Renal pelvis (tissue), 12 donors: ENCODE measurements around the gene CAPZB. TPM values are rescaled to one million over a fixed set of nuclear protein-coding genes. Genes with fewer than 3 reads are reported as not detected.
"Not testable (repeated sequence)": the region's sequence is repeated elsewhere in the genome, so short reads cannot be mapped to it uniquely, and the experiment has no call there.

ENCODE experiments used
- DNase-seq: peaks from one replicate; pipeline ENCODE4 v3.0.0-alpha.2; 2013
- long read RNA-seq, 16 experiments: transcript quantifications; one replicate each; lab custom pipeline, GENCODE V29; 2026
- polyA plus RNA-seq, 3 donors: library from polyadenylated mRNA; unstranded; fragments of 120-200 nt; gene quantifications; one replicate each; pipeline ENCODE4 v1.2.1, GENCODE V29; 2013; ENCODE audit not compliant: insufficient read length in 3 of 3

The CAPZB gene
- 100 to 1,000 TPM; 225 to 275 (median 245) TPM for polyA plus RNA-seq
- long read RNA-seq, donor 1, transcript CAPZB-204 (8 exons, 1,568 nt): minor isoform, 7 of 119 reads
- long read RNA-seq, donor 1, transcript CAPZB-201 (9 exons, 858 nt): major isoform, 92 of 119 reads
- long read RNA-seq, donor 1, partial matches to known transcripts: 16 of 119 reads
- long read RNA-seq, donor 1, other reads (novel, unspliced or antisense): 0 of 119 reads
- long read RNA-seq, donor 2, transcript CAPZB-204 (8 exons, 1,568 nt): minor isoform, 11 of 137 reads
- long read RNA-seq, donor 2, transcript CAPZB-201 (9 exons, 858 nt): major isoform, 101 of 137 reads
- long read RNA-seq, donor 2, partial matches to known transcripts: 24 of 137 reads
- long read RNA-seq, donor 2, other reads (novel, unspliced or antisense): 0 of 137 reads
- long read RNA-seq, donor 3, transcript CAPZB-204 (8 exons, 1,568 nt): minor isoform, 7 of 116 reads
- long read RNA-seq, donor 3, transcript CAPZB-201 (9 exons, 858 nt): major isoform, 78 of 116 reads
- long read RNA-seq, donor 3, partial matches to known transcripts: 30 of 116 reads
- long read RNA-seq, donor 3, other reads (novel, unspliced or antisense): 0 of 116 reads
- long read RNA-seq, donor 4, transcript CAPZB-201 (9 exons, 858 nt): major isoform, 92 of 134 reads
- long read RNA-seq, donor 4, transcript CAPZB-204 (8 exons, 1,568 nt): minor isoform, 15 of 134 reads
- long read RNA-seq, donor 4, partial matches to known transcripts: 25 of 134 reads
- long read RNA-seq, donor 4, other reads (novel, unspliced or antisense): 0 of 134 reads
- long read RNA-seq, donor 5, transcript CAPZB-204 (8 exons, 1,568 nt): minor isoform, 7 of 51 reads
- long read RNA-seq, donor 5, transcript CAPZB-201 (9 exons, 858 nt): major isoform, 38 of 51 reads
- long read RNA-seq, donor 5, partial matches to known transcripts: 6 of 51 reads
- long read RNA-seq, donor 5, other reads (novel, unspliced or antisense): 0 of 51 reads
- long read RNA-seq, donor 6, transcript CAPZB-201 (9 exons, 858 nt): major isoform, 68 of 79 reads
- long read RNA-seq, donor 6, partial matches to known transcripts: 6 of 79 reads
- long read RNA-seq, donor 6, other reads (novel, unspliced or antisense): 0 of 79 reads
- long read RNA-seq, donor 7, transcript CAPZB-201 (9 exons, 858 nt): major isoform, 129 of 189 reads
- long read RNA-seq, donor 7, transcript CAPZB-204 (8 exons, 1,568 nt): minor isoform, 9 of 189 reads
- long read RNA-seq, donor 7, partial matches to known transcripts: 48 of 189 reads
- long read RNA-seq, donor 7, other reads (novel, unspliced or antisense): 0 of 189 reads
- long read RNA-seq, donor 8, transcript CAPZB-201 (9 exons, 858 nt): major isoform, 49 of 67 reads
- long read RNA-seq, donor 8, partial matches to known transcripts: 10 of 67 reads
- long read RNA-seq, donor 8, other reads (novel, unspliced or antisense): 0 of 67 reads
- long read RNA-seq, donor 9, transcript CAPZB-204 (8 exons, 1,568 nt): minor isoform, 9 of 265 reads
- long read RNA-seq, donor 9, transcript CAPZB-201 (9 exons, 858 nt): major isoform, 113 of 265 reads
- long read RNA-seq, donor 9, partial matches to known transcripts: 141 of 265 reads
- long read RNA-seq, donor 9, other reads (novel, unspliced or antisense): 0 of 265 reads
- long read RNA-seq, donor 10, transcript CAPZB-204 (8 exons, 1,568 nt): minor isoform, 11 of 111 reads
- long read RNA-seq, donor 10, transcript CAPZB-201 (9 exons, 858 nt): major isoform, 65 of 111 reads
- long read RNA-seq, donor 10, partial matches to known transcripts: 35 of 111 reads
- long read RNA-seq, donor 10, other reads (novel, unspliced or antisense): 0 of 111 reads
- long read RNA-seq, donor 11, transcript CAPZB-201 (9 exons, 858 nt): major isoform, 57 of 77 reads
- long read RNA-seq, donor 11, partial matches to known transcripts: 17 of 77 reads
- long read RNA-seq, donor 11, other reads (novel, unspliced or antisense): 0 of 77 reads
- long read RNA-seq, donor 12, transcript CAPZB-201 (9 exons, 858 nt): major isoform, 114 of 147 reads
- long read RNA-seq, donor 12, transcript CAPZB-204 (8 exons, 1,568 nt): minor isoform, 9 of 147 reads
- long read RNA-seq, donor 12, partial matches to known transcripts: 24 of 147 reads
- long read RNA-seq, donor 12, other reads (novel, unspliced or antisense): 0 of 147 reads
- long read RNA-seq, donor 13, transcript CAPZB-201 (9 exons, 858 nt): major isoform, 38 of 60 reads
- long read RNA-seq, donor 13, transcript CAPZB-204 (8 exons, 1,568 nt): minor isoform, 6 of 60 reads
- long read RNA-seq, donor 13, partial matches to known transcripts: 15 of 60 reads
- long read RNA-seq, donor 13, other reads (novel, unspliced or antisense): 0 of 60 reads
- long read RNA-seq, donor 14: 0 reads
- long read RNA-seq, donor 15, transcript CAPZB-201 (9 exons, 858 nt): major isoform, 126 of 187 reads
- long read RNA-seq, donor 15, transcript CAPZB-204 (8 exons, 1,568 nt): minor isoform, 25 of 187 reads
- long read RNA-seq, donor 15, transcript CAPZB-203 (10 exons, 1,686 nt): minor isoform, 5 of 187 reads
- long read RNA-seq, donor 15, partial matches to known transcripts: 30 of 187 reads
- long read RNA-seq, donor 15, other reads (novel, unspliced or antisense): 0 of 187 reads
- long read RNA-seq, donor 16, transcript CAPZB-204 (8 exons, 1,568 nt): minor isoform, 13 of 154 reads
- long read RNA-seq, donor 16, transcript CAPZB-201 (9 exons, 858 nt): major isoform, 109 of 154 reads
- long read RNA-seq, donor 16, partial matches to known transcripts: 31 of 154 reads
- long read RNA-seq, donor 16, other reads (novel, unspliced or antisense): 0 of 154 reads

DNA sequence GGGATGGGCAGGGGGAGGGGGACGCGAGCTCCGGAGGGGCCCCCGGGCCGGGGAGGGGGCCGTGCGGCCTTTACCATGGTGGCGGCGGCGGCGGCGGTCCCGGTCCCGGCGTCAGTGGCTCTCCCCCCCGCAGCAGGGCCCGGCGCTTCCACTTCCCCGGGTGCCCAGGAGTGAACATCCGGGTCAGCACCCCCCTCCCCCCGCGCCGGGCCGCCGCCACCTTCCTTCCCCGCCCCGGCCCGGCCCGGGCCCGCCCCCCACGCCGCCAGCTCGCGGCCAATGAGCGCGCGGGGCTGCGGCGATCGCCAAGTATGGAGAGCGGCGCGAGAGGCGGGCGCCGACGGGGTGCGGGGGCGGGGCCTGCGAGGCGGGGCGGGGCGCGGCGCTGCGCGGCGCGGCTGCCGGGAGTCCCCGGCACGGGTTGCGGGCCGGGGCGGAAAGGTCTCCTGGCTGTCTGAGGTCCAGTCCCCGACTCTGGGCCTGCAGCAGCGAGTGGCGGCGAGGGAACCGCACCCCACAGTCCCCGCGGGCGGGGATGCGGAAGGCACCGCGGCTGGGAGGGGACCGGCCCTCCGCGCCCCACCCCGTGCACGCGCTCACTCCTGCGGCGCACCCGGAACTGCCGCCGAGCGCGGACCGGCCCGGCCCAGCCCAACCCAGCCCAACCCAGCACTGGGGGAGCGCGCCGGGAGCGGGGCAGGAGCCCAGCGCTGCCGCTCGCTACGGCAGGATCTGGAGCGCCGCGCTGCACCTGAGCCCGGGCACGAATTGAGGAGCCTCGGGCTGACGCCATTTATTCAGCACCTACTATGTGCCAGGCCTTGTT, at the start of gene CAPZB:
Gene CAPZB (minus strand): TSS at position 178 of the 826 bp plus-strand sequence. CDS start 101 bp downstream, at position 77.
- DNase-seq: peak; percentile 93

DNA sequence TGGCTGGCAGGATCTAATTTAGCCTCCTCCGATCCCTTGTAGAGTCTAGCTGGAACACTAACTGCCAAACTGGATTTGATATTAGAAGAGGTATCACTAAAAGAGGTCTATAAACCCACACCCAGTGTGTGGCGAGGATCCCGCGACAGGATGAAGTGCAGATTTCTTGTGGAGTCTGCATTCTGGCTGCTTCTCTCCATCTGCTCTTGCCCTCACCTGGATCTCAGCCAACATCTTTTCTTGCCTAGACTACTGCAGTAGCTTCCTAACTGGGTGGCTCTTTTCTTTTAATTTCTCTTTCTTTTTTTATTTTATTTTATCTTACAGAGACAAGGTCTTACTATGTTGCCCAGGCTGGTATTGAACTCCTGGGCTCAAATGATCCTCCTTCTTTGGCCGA, 48.9 kb upstream of the CAPZB start:
- no peak for DNase-seq

DNA sequence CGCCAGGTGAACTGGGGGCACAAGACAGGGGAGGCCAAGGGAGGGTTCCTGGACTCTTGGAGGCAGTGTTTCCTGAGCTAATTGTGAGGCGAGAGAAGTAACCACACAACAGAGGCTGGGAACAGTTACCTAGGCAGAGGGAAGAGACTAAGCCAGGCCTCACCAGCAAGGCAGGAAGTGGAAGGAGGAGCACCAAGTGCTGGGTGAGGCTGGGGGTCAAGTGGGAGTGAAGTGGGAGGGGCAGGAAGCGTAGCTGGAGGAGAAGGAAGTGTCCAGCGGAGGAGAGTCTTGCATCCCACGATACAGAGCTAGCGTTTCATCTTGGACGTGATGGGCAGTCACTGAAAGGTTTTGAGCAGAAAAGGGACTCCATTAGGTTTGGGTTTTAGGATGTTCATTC, 48.3 kb upstream of the CAPZB start:
- no peak for DNase-seq

DNA sequence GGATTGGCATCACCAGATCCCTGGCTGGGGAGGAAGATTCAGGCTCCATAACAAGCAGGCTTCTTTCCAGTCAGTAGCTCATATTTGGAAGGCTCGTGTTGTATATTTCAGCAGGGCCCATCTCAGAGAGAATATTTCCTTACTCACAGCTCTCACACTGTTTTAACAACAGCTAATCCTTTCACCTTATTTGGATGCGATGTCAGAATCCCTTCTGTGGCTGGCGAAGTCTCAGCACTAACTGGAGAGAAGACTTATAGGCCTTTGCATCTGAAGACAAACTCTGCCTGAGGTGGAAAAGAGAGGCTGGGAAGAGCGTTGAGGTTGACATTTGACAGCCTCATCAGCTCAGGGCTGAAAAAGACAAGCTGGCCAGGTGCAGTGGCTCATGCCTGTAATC, 47.2 kb upstream of the CAPZB start:
- DNase-seq: no peak

DNA sequence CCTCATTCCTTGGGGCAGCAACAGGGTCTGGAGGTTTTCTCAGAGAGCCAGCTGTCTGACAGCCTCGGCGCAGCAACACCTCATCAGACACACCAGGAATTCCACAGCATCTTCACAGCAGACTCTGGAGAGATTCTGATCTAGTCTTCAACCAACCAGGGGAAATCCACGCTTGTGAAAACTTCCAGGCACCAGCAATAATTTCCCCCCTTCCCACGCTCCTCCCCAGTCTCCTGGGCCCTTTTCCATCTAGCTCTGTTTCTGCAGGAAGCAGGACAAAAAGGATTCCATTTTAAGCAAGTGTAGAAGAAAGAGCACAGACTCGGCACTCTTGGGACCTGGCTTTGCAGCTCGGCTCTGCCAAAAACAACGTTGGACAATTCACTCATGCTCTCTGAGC, 44.3 kb upstream of the CAPZB start:
- DNase-seq: no peak

DNA sequence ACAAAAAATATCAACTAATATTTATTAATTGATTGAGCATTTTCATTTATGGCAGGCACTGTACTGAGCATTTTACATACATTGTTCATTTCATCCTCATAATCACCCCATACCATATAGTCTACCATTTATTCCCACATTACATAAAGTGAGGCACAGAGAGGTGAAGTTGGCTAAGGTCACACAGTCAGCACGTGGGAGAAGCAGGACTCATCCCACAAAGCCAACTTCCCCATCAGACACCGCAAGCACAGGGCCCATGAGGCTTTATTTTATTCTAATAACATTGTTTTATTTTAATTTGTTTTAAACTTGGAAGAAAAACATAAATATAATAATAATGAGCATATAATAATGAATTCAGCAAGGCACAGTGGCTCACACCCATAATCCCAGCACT, 43.1 kb upstream of the CAPZB start:
- DNase-seq: no peak

DNA sequence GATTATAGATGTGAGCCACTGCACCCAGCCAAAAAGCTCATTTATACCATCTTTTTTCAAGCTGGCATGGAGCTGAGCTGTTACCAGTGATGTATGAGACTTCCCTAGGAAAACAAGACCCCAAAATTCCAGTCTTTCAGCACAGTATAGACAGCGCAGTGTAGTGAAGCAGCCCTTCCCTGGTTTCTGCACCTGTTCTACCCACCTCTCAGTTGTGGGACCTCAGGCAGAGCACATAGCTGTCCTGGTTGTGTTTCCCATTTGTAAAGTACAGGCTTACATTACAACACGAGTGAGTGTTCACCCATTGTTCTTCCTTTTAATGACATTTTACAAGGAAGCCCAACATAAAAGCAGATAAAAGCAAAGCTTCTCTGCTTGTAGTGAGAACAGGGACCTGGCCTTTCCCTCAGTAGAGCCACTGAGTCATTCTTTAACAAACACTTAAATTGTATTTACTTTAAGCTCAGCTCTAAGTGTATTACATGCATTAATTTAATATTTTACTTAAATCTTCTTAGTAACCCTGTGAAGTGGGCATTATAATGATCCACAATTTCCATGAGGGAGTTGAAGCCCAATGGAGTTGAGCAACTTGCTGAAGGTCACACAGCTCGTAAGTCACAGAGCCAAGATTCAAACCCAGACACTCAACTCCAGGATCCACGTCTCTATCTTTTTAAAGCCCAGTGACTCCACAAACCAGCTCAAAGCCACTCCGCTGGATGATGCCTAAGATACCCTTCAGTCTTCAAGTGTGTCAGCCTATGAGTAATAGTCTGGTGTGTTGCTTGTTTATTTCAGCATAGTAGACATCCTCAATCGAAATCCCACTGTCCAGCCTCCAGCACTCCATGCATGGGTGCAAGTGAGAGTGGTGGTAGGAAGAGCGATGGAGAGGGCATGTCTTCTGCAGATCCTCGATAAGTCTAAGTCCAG, 40.5 kb upstream of the CAPZB start:
- no peak for DNase-seq

DNA sequence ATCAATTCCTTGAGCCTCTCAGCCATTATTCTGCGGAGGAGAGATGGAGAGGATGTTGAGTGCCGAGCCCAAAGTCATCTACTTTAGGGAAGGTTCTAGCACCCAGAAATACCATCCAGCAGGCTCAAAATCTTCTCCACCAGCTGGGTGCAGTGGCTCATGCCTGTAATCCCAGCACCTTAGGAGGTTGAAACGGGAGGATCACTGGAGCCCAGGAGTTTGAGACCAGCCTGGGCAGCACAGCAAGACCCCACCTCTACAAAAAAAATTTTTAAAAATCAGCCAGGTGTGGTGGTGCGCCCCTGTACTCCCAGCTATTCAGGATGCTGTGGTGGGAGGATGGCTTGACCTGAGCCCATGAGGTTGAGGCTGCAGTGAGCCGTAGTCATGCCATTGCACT, 39.5 kb upstream of the CAPZB start:
- DNase-seq: no peak

DNA sequence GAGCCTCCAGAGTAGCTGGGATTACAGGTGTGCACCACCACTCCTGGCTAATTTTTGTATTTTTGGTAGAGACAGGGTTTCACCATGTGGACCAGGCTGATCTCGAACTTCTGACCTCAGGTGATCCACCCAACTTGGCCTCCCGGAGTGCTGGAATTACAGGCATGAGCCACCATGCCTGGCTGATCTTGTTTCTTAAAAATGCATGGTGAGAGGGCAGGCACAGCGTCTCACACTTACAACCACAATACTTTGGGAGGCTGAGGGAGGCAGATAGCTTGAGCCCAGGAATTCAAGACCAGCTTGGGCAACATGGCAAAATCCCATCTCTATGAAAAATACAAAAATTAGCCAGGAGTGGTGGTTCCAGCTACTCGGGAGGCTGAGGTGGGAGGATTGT, 37.2 kb upstream of the CAPZB start:
- not testable (repeated sequence) for DNase-seq

DNA sequence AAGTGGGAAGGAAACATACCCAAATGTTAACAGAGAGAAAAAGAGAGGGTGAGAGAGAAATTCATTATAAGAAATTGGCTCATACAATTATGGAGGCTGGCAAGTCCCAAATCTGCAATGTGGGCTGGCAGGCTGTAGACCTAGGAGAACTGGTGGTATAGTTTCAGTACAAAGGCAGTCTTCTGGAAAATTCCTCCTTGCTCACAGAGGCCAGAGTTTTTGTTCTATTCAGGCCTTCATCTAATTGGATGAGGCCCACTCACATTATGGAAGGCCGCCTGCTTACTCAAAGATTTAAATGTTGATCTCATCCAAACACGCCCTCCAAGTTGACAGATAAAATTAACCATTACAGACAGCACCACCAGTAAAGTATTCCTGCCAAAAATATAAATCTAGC, 36.1 kb upstream of the CAPZB start:
- DNase-seq: no peak

DNA sequence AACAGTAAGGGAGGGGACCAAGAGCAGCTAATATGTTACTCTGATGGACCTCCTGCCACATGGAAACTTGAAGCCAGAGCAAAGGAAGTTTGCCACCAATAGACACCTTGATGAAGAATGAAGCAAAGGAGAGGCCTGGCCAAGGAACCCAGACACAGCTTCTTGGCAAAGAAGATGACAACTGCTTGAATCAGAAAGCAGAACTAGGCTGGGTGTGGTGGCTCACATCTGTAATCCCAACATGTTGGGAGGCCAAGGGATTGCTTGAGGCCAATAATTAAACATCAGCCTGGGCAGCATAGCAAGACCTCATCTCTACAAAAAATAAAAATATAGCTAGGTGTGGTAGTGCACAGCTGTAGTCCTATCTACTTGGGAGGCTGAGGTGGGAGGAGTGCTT, 31.7 kb upstream of the CAPZB start:
- no peak for DNase-seq

DNA sequence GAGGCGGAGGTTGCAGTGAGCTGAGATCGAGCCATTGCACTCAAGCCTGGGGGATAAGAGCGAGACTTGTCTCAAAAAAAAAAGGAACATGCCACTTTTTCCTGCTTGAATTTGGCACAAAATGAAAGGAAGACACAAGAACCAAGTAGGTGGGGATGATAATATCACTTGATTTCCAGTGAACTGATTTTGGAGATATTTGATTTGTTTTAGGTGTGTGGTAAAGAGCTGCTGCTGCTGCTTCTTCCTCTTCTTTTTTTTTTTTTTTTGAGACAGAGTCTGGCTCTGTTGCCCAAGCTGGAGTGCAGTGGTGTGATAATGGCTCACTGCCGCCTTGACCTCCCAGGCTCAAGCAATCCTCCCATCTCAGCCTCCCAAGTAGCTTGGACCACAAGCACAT, 29.9 kb upstream of the CAPZB start:
- no peak for DNase-seq

DNA sequence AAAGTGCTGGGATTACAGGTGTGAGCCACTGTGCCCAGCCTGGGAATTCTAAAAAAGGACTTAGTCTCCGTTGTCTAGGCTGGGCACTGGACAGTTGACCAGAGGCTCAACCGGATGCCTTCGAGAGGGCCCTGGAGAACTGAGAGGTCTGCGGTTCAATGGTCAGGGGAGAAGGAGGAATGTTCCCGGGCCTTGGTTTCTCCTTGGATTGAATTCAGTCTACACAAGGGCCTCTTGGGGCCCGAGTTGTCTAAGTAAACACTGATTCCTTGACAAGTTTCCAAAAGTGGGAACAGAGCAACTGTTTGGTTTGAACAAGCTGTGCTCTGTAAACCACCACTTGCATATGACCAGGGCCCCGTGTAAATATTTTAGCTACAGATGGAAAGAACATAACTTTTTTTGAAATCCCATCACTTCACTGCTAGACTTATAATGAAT, 29.1 kb upstream of the CAPZB start:
- DNase-seq: peak; percentile 29

DNA sequence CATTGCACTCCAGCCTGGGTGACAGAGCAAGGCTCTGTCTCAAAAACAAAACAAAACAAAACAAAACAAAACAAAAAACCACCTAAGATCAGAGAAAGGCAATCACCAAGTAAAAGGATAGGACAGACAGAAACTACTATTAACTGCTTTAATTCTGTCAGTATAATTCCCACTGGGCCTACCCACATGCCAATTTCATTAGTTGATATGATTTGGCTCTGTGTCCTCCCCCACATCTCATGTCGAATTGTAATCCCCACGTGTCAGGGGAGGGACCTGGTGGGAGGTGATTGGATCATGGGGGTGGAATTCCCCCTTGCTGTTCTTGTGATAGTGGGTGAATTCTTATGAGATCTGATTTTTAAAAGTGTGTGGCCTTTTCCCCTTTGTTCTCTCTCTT, 27.2 kb upstream of the CAPZB start:
- DNase-seq: no peak

DNA sequence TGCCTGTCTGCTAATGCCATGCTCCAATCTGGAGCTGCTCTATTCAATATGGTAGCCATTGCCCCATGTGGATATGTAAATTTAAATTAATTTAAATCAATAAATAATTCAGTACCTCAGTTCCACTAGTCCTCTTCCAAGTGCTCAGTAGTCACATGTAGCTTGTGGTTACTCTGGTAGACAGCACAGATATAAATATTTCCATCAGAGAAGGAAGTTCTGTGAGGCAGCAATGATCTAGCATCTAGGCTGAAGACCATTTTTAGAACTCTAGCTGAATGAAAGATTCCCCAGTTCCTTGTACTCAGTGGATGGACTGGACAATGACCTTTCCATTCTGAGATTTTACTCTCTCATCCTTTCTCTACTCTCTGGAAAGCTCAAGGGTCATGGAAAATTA, 25.8 kb upstream of the CAPZB start:
- DNase-seq: no peak

DNA sequence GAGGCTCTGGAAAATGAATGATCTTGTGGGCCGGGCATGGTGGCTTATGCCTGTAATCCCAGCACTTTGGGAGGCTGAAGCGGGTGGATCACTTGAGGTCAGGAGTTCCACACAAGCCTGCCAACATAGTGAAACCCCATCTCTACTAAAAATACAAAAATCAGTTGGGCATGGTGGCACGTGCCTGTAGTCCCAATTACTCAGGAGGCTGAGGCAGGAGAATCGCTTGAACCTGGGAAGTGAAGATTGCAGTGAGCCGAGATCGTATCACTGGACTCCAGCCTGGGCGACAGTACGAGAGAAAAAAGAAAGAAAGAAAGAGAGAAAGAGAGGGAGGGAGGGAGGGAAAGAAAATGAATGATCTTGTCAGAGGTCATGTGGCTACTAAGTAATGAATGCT, 24.3 kb upstream of the CAPZB start:
- not testable (repeated sequence) for DNase-seq
